Keratinocyte (primary cell): ENCODE results near the gene AKT1S1. TPM values are rescaled to one million over a fixed set of nuclear protein-coding genes. Genes with fewer than 3 reads are reported as not detected.

Experiments used
- DNase-seq: peaks from one replicate; pipeline ENCODE4 v3.0.0-alpha.2; 2011; ENCODE audit warnings: low read depth, missing footprints, low spot score
- FAIRE-seq: peaks from 2 replicates; lab custom pipeline; 2011; peaks lifted over from hg19 to GRCh38; lab: Jason Lieb, UNC
- H2AFZ ChIP-seq: 2 replicates; pipeline ENCODE4 v1.6.0; 2012; ENCODE audit warnings: low read length, control low read depth, inconsistent platforms; ENCODE audit not compliant: control insufficient read depth
- H3K27ac ChIP-seq: 2 replicates; pipeline ENCODE4 v1.5.1; 2011; ENCODE audit warnings: low read length; ENCODE audit not compliant: control insufficient read depth, insufficient read depth
- H3K27me3 ChIP-seq: 3 replicates; pipeline ENCODE4 v1.6.0; 2011; ENCODE audit warnings: low read length; ENCODE audit not compliant: control insufficient read depth, insufficient read depth; ENCODE audit errors: extremely low read depth
- H3K36me3 ChIP-seq, 2 experiments: 2 replicates in 1 of 2; 3 replicates in 1 of 2; pipeline ENCODE4 v1.5.1; 2011; ENCODE audit warnings: low read length in 2 of 2, mild to moderate bottlenecking in 1 of 2; ENCODE audit not compliant: control insufficient read depth in 2 of 2, insufficient read depth in 2 of 2; ENCODE audit errors: extremely low read depth in 1 of 2
- H3K4me1 ChIP-seq: 3 replicates; pipeline ENCODE4 v1.5.1; 2011; ENCODE audit warnings: low read length; ENCODE audit not compliant: control insufficient read depth, insufficient read depth; ENCODE audit errors: extremely low read depth
- H3K4me2 ChIP-seq: 3 replicates; pipeline ENCODE4 v1.6.0; 2011; ENCODE audit warnings: low read depth, low read length; ENCODE audit not compliant: control insufficient read depth, insufficient read depth; ENCODE audit errors: extremely low read depth
- H3K4me3 ChIP-seq, 3 experiments: fragments of 200-600 bp in 1 of 3; sonication (generic) in 1 of 3; 2 replicates in 2 of 3; 3 replicates in 1 of 3; pipeline ENCODE4 v1.5.1; 2011 to 2016; ENCODE audit warnings: low read length in 3 of 3, mild to moderate bottlenecking in 3 of 3, control low read depth in 2 of 3, inconsistent platforms in 1 of 3, low read depth in 1 of 3, mixed read lengths in 1 of 3, mixed run types in 1 of 3, moderate library complexity in 1 of 3; ENCODE audit not compliant: control insufficient read depth in 2 of 3, insufficient read depth in 2 of 3; ENCODE audit errors: extremely low read depth in 1 of 3
- H3K79me2 ChIP-seq: 2 replicates; pipeline ENCODE4 v1.6.0; 2012; ENCODE audit warnings: low read length; ENCODE audit not compliant: control insufficient read depth, insufficient read depth
- H3K9ac ChIP-seq: 3 replicates; pipeline ENCODE4 v1.6.0; 2011; ENCODE audit warnings: low read length; ENCODE audit not compliant: control insufficient read depth, insufficient read depth; ENCODE audit errors: extremely low read depth
- H3K9me1 ChIP-seq: 3 replicates; pipeline ENCODE4 v1.6.0; 2011; ENCODE audit warnings: low read length; ENCODE audit not compliant: control insufficient read depth, insufficient read depth; ENCODE audit errors: extremely low read depth
- H3K9me3 ChIP-seq: 2 replicates; pipeline ENCODE4 v1.5.1; 2012; ENCODE audit warnings: low read depth, low read length; ENCODE audit not compliant: control insufficient read depth
- H4K20me1 ChIP-seq: 3 replicates; pipeline ENCODE4 v1.6.0; 2011; ENCODE audit warnings: low read length; ENCODE audit not compliant: control insufficient read depth, insufficient read depth; ENCODE audit errors: extremely low read depth
- CTCF ChIP-seq, 3 experiments: IDR thresholded peaks in 1 of 3; conservative IDR thresholded peaks in 1 of 3; optimal IDR thresholded peaks in 1 of 3; 2 replicates in 2 of 3; 3 replicates in 1 of 3; pipeline versions ENCODE3 to v1.5.1; 2011; ENCODE audit warnings: low read length in 3 of 3, mild to moderate bottlenecking in 3 of 3, moderate library complexity in 2 of 3, control low read depth in 1 of 3, inconsistent platforms in 1 of 3; ENCODE audit not compliant: insufficient read depth in 2 of 3; ENCODE audit errors: extremely low read depth in 1 of 3
- EZH2 ChIP-seq: IDR thresholded peaks from one replicate; pipeline ENCODE4 v1.6.1; 2012; ENCODE audit warnings: inconsistent platforms, mild to moderate bottlenecking, low read length, moderate library complexity
- dilution Hi-C: fragments of 300-500 bp; cut with MboI; formaldehyde crosslinking; loops from one replicate; pipeline ENCODE4 v1.7.0; 2020; ENCODE audit warnings: low sequenced_read_pairs; ENCODE audit not compliant: extremely low pct_ligation_motif_present
- polyA plus RNA-seq, 5 experiments: library from polyadenylated mRNA; depleted of rRNA in 3 of 5; stranded (reverse) in 3 of 5; stranded (forward) in 1 of 5; unstranded in 1 of 5; fragments of >200 nt; gene quantifications; 1 replicate in 1 of 5; 2 replicates in 3 of 5; 3 replicates in 1 of 5; pipeline versions ENCODE4 v1.2.1 to v1.2.3, GENCODE V29; 2011 to 2012; ENCODE audit warnings: missing spikeins in 2 of 5, low read depth in 1 of 5, low replicate concordance in 1 of 5

The AKT1S1 gene
- polyA plus RNA-seq, 1 donor (not counting 4 experiments of a cell fraction or from before 2014, with no cell fraction given) = 27.2 TPM

DNA sequence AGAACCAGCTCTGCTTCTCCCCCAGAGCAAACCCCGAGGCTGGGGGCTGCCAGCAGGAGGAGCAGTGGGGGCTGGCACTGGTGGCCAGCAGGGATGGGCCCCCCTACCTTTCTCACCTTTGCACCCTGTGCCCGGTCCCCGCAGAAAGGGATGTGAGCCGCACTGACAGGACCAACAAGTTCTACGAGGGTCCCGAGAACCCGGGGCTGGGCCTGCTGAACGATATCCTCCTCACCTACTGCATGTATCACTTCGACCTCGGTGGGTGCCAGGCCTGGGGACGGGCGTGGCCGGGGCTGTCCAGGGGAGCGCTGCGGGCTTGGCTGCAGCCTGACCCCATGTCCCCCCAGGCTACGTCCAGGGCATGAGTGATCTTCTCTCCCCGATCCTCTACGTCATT is 7.0 kb upstream of the AKT1S1 start:
- Histone ChIP-seq H3K27ac (no peak overlapping the region), H3K9me3 (peaks cover 4% of the 10 kb centered on the region), H3K9ac (no peak overlapping the region), H3K4me2 (no peak overlapping the region), H3K79me2 (peaks cover 4% of the 10 kb centered on the region), H3K9me1 (no peaks in the 10 kb centered on the region), H3K4me1 (peaks cover 5% of the 10 kb centered on the region), H3K4me3 (no peak overlapping the region), H2AFZ (no peak overlapping the region), H3K27me3 (no peaks in the 10 kb centered on the region), H4K20me1 (no peaks in the 10 kb centered on the region), H3K36me3 (peaks cover 27 to 34% of the 10 kb centered on the region in 2 experiments)
- TF ChIP-seq CTCF (optimal IDR thresholded peaks at IDR 0.05 in 1 of 3, IDR thresholded peaks at IDR 0.05 in 1 of 3, conservative IDR thresholded peaks at IDR 0.05 in 1 of 3; ENCODE audit: extremely low read depth in 1 of 3, insufficient read depth in 2 of 3, low read length in 3 of 3) (no peak), EZH2 (no peak)
- DNase-seq (no peak), FAIRE-seq (no peak)
- dilution Hi-C loops = no loop called here

- H4K20me1 ChIP-seq = no peaks in the 10 kb centered on the region
- no peak overlapping the region for H3K9ac ChIP-seq
- peaks cover 13% of the 10 kb centered on the region for H3K4me1 ChIP-seq
- H3K4me2 ChIP-seq = no peak overlapping the region
- no peak overlapping the region for H3K27ac ChIP-seq
- FAIRE-seq = no peak
- peaks cover 31 to 34% of the 10 kb centered on the region in 2 experiments for H3K36me3 ChIP-seq
- TF ChIP-seq EZH2 (no peak), CTCF (optimal IDR thresholded peaks at IDR 0.05 in 1 of 3, IDR thresholded peaks at IDR 0.05 in 1 of 3, conservative IDR thresholded peaks at IDR 0.05 in 1 of 3; ENCODE audit: extremely low read depth in 1 of 3, insufficient read depth in 2 of 3, low read length in 3 of 3) (no peak)
- H3K4me3 ChIP-seq = no peak overlapping the region
- dilution Hi-C loops = no loop called here
- peaks cover 9% of the 10 kb centered on the region for H3K79me2 ChIP-seq
- H3K9me1 ChIP-seq = no peaks in the 10 kb centered on the region
- no peaks in the 10 kb centered on the region for H3K27me3 ChIP-seq
- DNase-seq = no peak
- H2AFZ ChIP-seq = no peak overlapping the region
- H3K9me3 ChIP-seq = peaks cover 4% of the 10 kb centered on the region
Measured at GRCh38 chr19:49883094-49883493, 5.9 kb upstream of the AKT1S1 start.
